Measurements from ENCODE around the gene EPHB3. TPM values are rescaled to one million over a fixed set of nuclear protein-coding genes. Genes with fewer than 3 reads are reported as not detected.

Gene EPHB3
- total and polyA plus RNA-seq, 2 of the 4 experiments (the other 2 are of a cell fraction): 0.72 to 2.9 TPM

DNA sequence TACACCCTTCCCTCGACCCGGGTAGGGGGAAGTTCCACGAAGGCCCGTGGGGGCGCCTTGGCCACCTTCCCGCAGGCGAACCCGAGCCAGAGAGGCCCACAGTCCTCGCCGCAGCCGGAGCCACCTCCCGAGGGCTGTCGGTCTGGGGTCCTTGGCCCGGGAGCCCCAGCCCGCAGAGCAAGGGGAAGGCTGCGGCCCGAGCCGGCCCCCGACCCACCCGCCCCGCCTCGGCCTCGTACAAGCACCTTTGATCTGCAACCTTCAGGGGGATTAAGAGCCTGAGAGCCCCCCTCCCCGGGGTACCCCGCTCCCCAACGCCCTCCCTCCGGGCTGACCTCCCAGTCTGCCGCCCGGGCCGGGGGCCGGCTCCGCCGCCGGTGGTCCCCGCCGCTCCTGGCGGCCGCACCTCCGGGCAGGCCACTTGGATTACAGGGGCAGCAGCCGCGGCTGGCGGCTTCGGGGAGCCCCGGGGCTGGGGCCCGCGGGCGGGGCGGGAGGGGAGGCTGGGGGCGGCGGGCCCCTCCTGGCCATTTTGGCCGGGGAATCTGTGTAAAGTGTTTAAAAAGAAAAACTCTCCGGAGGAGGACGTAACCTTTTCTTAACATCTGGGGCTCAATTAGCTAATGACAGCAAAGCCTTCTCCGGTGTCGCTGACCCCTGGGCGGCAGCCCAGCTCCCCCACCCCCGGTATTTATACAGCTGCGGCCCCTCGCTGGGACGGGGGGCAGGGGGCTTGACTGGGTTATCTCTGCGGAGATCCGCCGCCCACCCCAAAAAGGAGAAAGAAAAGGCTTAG is 40.2 kb downstream of the EPHB3 start:
- in situ Hi-C loops (cut with MboI; ENCODE audit: low sequenced_read_pairs) (no loop called here), dilution Hi-C loops (cut with HindIII; ENCODE audit: low sequenced_read_pairs, unreplicated experiment) (no loop called here), intact Hi-C loops (cut with micrococcal nuclease) (no loop called here)
- H3K36me3 ChIP-seq (ENCODE audit: control insufficient read depth, insufficient read depth, low read length): no peaks in the 10 kb centered on the region
- H4K8ac ChIP-seq (ENCODE audit: low read depth in 2 of 2, low read length in 2 of 2): no peak overlapping the region
- H3K56ac ChIP-seq (ENCODE audit: extremely low read depth, insufficient read depth, low read length): no peak overlapping the region
- no peak overlapping the region for H3K9ac ChIP-seq (ENCODE audit: low read depth, low read length)
- no peak overlapping the region for H2AK5ac ChIP-seq (ENCODE audit: low read depth, low read length)
- H2AK9ac ChIP-seq (replicated peaks; ENCODE audit: low read depth, low read length, poor library complexity): no peak overlapping the region
- no peak overlapping the region for H2BK20ac ChIP-seq (ENCODE audit: low read depth, low read length)
- H3K79me1 ChIP-seq (ENCODE audit: low read depth in 1 of 2, low read length in 2 of 2): no peaks in the 10 kb centered on the region
- no peak overlapping the region for H3K18ac ChIP-seq (ENCODE audit: low read depth, low read length)
- no peak for TF ChIP-seq BHLHE40 (IDR thresholded peaks at IDR 0.05; ENCODE audit: low read depth, low read length)
- no peak for TF ChIP-seq CHD1 (IDR thresholded peaks at IDR 0.05; ENCODE audit: low read depth, low read length)
- TF ChIP-seq MAFK (IDR thresholded peaks at IDR 0.05; ENCODE audit: low read depth, low read length): no peak
- TF ChIP-seq POLR2A (IDR thresholded peaks at IDR 0.05; ENCODE audit: low read depth, low read length): no peak
- no peak for TF ChIP-seq FOS (IDR thresholded peaks at IDR 0.05; ENCODE audit: low read depth, low read length)
- no peak for TF ChIP-seq RFX5 (IDR thresholded peaks at IDR 0.05; ENCODE audit: low read depth, low read length)
- TF ChIP-seq RCOR1 (IDR thresholded peaks at IDR 0.05; ENCODE audit: insufficient replicate concordance, low read length): no peak
- TF ChIP-seq CEBPB (IDR thresholded peaks at IDR 0.05; ENCODE audit: low read depth, low read length): no peak
- TF ChIP-seq MXI1 (IDR thresholded peaks at IDR 0.05; ENCODE audit: borderline replicate concordance, low read depth, low read length): no peak
- TF ChIP-seq MAZ (IDR thresholded peaks at IDR 0.05; ENCODE audit: borderline replicate concordance, low read depth, low read length): no peak
- TF ChIP-seq, protein P1, sequence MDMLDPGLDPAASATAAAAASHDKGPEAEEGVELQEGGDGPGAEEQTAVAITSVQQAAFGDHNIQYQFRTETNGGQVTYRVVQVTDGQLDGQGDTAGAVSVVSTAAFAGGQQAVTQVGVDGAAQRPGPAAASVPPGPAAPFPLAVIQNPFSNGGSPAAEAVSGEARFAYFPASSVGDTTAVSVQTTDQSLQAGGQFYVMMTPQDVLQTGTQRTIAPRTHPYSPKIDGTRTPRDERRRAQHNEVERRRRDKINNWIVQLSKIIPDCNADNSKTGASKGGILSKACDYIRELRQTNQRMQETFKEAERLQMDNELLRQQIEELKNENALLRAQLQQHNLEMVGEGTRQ (IDR thresholded peaks at IDR 0.05; ENCODE audit: low read depth, low read length): no peak
- TF ChIP-seq, protein P2, sequence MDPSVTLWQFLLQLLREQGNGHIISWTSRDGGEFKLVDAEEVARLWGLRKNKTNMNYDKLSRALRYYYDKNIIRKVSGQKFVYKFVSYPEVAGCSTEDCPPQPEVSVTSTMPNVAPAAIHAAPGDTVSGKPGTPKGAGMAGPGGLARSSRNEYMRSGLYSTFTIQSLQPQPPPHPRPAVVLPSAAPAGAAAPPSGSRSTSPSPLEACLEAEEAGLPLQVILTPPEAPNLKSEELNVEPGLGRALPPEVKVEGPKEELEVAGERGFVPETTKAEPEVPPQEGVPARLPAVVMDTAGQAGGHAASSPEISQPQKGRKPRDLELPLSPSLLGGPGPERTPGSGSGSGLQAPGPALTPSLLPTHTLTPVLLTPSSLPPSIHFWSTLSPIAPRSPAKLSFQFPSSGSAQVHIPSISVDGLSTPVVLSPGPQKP (IDR thresholded peaks at IDR 0.05; ENCODE audit: borderline replicate concordance, low read depth, low read length): no peak
- TF ChIP-seq, protein P3, sequence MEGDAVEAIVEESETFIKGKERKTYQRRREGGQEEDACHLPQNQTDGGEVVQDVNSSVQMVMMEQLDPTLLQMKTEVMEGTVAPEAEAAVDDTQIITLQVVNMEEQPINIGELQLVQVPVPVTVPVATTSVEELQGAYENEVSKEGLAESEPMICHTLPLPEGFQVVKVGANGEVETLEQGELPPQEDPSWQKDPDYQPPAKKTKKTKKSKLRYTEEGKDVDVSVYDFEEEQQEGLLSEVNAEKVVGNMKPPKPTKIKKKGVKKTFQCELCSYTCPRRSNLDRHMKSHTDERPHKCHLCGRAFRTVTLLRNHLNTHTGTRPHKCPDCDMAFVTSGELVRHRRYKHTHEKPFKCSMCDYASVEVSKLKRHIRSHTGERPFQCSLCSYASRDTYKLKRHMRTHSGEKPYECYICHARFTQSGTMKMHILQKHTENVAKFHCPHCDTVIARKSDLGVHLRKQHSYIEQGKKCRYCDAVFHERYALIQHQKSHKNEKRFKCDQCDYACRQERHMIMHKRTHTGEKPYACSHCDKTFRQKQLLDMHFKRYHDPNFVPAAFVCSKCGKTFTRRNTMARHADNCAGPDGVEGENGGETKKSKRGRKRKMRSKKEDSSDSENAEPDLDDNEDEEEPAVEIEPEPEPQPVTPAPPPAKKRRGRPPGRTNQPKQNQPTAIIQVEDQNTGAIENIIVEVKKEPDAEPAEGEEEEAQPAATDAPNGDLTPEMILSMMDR (conservative IDR thresholded peaks at IDR 0.05; ENCODE audit: low read depth, low read length): no peak
- TF ChIP-seq SMC3 (IDR thresholded peaks at IDR 0.05; ENCODE audit: low read depth, low read length): no peak
- H3K23ac ChIP-seq (ENCODE audit: low read depth, low read length): no peak overlapping the region
- H3K4me2 ChIP-seq (ENCODE audit: low read depth, low read length): no peak overlapping the region
- H2AFZ ChIP-seq (replicated peaks; ENCODE audit: low read length, poor library complexity): no peak overlapping the region
- H4K91ac ChIP-seq (ENCODE audit: insufficient read depth, low read depth, low read length): no peak overlapping the region
- H3K4me1 ChIP-seq (ENCODE audit: control insufficient read depth, insufficient read depth, low read length): no peaks in the 10 kb centered on the region; the same call in 1 of the 2 replicates
- CTCF ChIA-PET: no interaction called here
- H3K27ac ChIP-seq (ENCODE audit: insufficient read depth, low read length): no peak overlapping the region
- no peak overlapping the region for H3K4ac ChIP-seq (ENCODE audit: low read depth, low read length)
- WGBS, 2 experiments (ENCODE audit: extremely low coverage in 2 of 2, insufficient read length in 1 of 2): 15% methylated on average over 4 of the region's 63 CpGs; no CpG with 5 or more reads in 1 of the 2 experiments
- H3K9me3 ChIP-seq (ENCODE audit: control insufficient read depth, insufficient read depth, low read length): peaks cover 3% of the 10 kb centered on the region; the same call in 1 of the 2 replicates
- no peak overlapping the region for H3K4me3 ChIP-seq (ENCODE audit: insufficient read depth, low read depth, low read length)
- no peak for DNase-seq
- H2BK15ac ChIP-seq (ENCODE audit: low read depth, low read length): no peak overlapping the region
- no peak overlapping the region for H4K5ac ChIP-seq (ENCODE audit: low read depth, low read length)
- no peak overlapping the region for H2BK120ac ChIP-seq (ENCODE audit: low read depth, low read length)
- H4K20me1 ChIP-seq (ENCODE audit: insufficient read depth, low read length): no peaks in the 10 kb centered on the region
- peaks cover 56% of the 10 kb centered on the region for H3K27me3 ChIP-seq (ENCODE audit: control insufficient read depth, insufficient read depth, low read length)
- no peak for ATAC-seq (ENCODE audit: low read depth)
- POLR2A ChIA-PET (ENCODE audit: unreplicated experiment): no interaction called here
- no peak overlapping the region for H2BK5ac ChIP-seq (ENCODE audit: low read depth, low read length, poor library complexity, severe bottlenecking)
- no peak overlapping the region for H3K14ac ChIP-seq (replicated peaks; ENCODE audit: low read depth, low read length)
- BruUV-seq (replicated peaks): no TSS peak
- peaks cover under 1% of the 10 kb centered on the region; the same call in 1 of the 2 replicates for H3K9me1 ChIP-seq (ENCODE audit: insufficient read depth, low read length)
